Measurements from ENCODE around the gene LASP1. TPM values are rescaled to one million over a fixed set of nuclear protein-coding genes. Genes with fewer than 3 reads are reported as not detected.

Gene LASP1
- total and polyA plus RNA-seq, 2 donors (not counting 3 experiments of a cell fraction or from before 2014, with no cell fraction given): 214 to 242 TPM

DNA sequence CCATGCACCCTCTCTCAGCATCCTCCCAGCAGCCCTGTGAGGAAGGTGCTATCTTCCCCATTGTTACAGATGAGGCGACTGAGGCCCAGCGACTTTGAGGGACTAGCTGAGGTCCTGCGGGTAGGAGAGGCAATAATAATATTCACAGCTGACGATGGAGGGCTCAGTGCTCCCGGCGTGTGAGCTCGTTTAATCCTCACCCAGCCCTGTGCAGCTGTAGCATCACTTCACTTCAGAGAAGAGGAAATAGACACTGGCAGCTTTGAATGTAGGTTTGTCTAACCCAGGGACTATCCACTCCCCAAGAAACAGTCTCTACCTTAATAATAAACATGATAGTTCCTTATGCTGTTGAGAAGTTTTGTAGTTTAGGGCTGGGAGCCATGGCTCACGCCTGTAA lies 21.6 kb downstream of the LASP1 start:
- FAIRE-seq (no peak), DNase-seq (ENCODE audit: low read depth, low spot score) (no peak)
- no peak for TF ChIP-seq POLR2A (IDR thresholded peaks at IDR 0.05; ENCODE audit: low read depth, low read length)
- no peak for TF ChIP-seq FOS (IDR thresholded peaks at IDR 0.05; ENCODE audit: borderline replicate concordance, insufficient read depth, low read length)
- no peak for TF ChIP-seq POLR2AphosphoS5 (IDR thresholded peaks at IDR 0.05; ENCODE audit: insufficient read depth, low read depth, low read length)
- Histone ChIP-seq H3K9me1 (replicated peaks; ENCODE audit: control insufficient read depth, extremely low read depth, insufficient read depth, low read length) (no peaks in the 10 kb centered on the region), H3K79me2 (ENCODE audit: control insufficient read depth, insufficient read depth, low read length) (peaks cover 32% of the 10 kb centered on the region), H3K4me3 (replicated peaks in 1 of 3; ENCODE audit: insufficient read depth in 1 of 3, low read depth in 1 of 3, low read length in 3 of 3) (no peak overlapping the region), H3K4me1 (ENCODE audit: control insufficient read depth, extremely low read depth, insufficient read depth, low read length) (peaks cover 20% of the 10 kb centered on the region), H4K20me1 (replicated peaks; ENCODE audit: control insufficient read depth, extremely low read depth, insufficient read depth, low read length) (no peaks in the 10 kb centered on the region), H3K4me2 (ENCODE audit: insufficient read depth, low read length) (no peak overlapping the region), H3K9me3 (replicated peaks; ENCODE audit: control insufficient read depth, insufficient read depth, low read length) (no peaks in the 10 kb centered on the region), H3K27ac (ENCODE audit: insufficient read depth, low read depth, low read length) (no peak overlapping the region), H3K9ac (replicated peaks; ENCODE audit: extremely low read depth, insufficient read depth, low read length) (no peak overlapping the region), H2AFZ (ENCODE audit: low read depth, low read length) (no peak overlapping the region), H3K27me3 (ENCODE audit: control insufficient read depth in 2 of 2, insufficient read depth in 2 of 2, low read length in 2 of 2) (no peaks in the 10 kb centered on the region), H3K36me3 (ENCODE audit: control insufficient read depth in 2 of 2, extremely low read depth in 1 of 2, insufficient read depth in 2 of 2, low read length in 2 of 2) (peaks cover 9 to 48% of the 10 kb centered on the region in 2 experiments)
- POLR2A ChIA-PET: interaction anchor here (0.7 kb wide), 1 partner anchor 48 kb away, joined by 3 read pairs; no protein-coding TSS in a partner anchor
- dilution Hi-C loops (cut with MboI; ENCODE audit: extremely low pct_ligation_motif_present, low sequenced_read_pairs) (no loop called here), intact Hi-C loops (cut with micrococcal nuclease) (no loop called here)
- no TSS peak for BruUV-seq (replicated peaks)
- CTCF ChIA-PET: interaction anchor here (1.0 to 1.5 kb wide), 3 partner anchors 9 to 91 kb away, joined by 3 read pairs; no protein-coding TSS in a partner anchor

- Histone ChIP-seq H3K9me1 (replicated peaks; ENCODE audit: control insufficient read depth, extremely low read depth, insufficient read depth, low read length) (no peaks in the 10 kb centered on the region), H3K9me3 (replicated peaks; ENCODE audit: control insufficient read depth, insufficient read depth, low read length) (no peaks in the 10 kb centered on the region), H3K79me2 (ENCODE audit: control insufficient read depth, insufficient read depth, low read length) (peaks cover 27% of the 10 kb centered on the region), H3K4me2 (ENCODE audit: insufficient read depth, low read length) (no peak overlapping the region), H3K27ac (ENCODE audit: insufficient read depth, low read depth, low read length) (no peak overlapping the region), H3K36me3 (ENCODE audit: control insufficient read depth in 2 of 2, extremely low read depth in 1 of 2, insufficient read depth in 2 of 2, low read length in 2 of 2) (peaks cover 9 to 43% of the 10 kb centered on the region in 2 experiments), H3K27me3 (ENCODE audit: control insufficient read depth in 2 of 2, insufficient read depth in 2 of 2, low read length in 2 of 2) (no peaks in the 10 kb centered on the region), H4K20me1 (replicated peaks; ENCODE audit: control insufficient read depth, extremely low read depth, insufficient read depth, low read length) (no peaks in the 10 kb centered on the region), H3K4me3 (replicated peaks in 1 of 3; ENCODE audit: insufficient read depth in 1 of 3, low read depth in 1 of 3, low read length in 3 of 3) (no peak overlapping the region), H3K9ac (replicated peaks; ENCODE audit: extremely low read depth, insufficient read depth, low read length) (no peak overlapping the region), H2AFZ (ENCODE audit: low read depth, low read length) (no peak overlapping the region), H3K4me1 (ENCODE audit: control insufficient read depth, extremely low read depth, insufficient read depth, low read length) (peaks cover 26% of the 10 kb centered on the region)
- ChIA-PET CTCF (interaction anchor here (1.0 to 1.5 kb wide), 3 partner anchors 9 to 91 kb away, joined by 3 read pairs; no protein-coding TSS in a partner anchor), POLR2A (interaction anchor here (0.7 kb wide), 2 partner anchors 12 to 49 kb away, joined by 3 read pairs; no protein-coding TSS in a partner anchor)
- intact Hi-C loops (cut with micrococcal nuclease) (no loop called here), dilution Hi-C loops (cut with MboI; ENCODE audit: extremely low pct_ligation_motif_present, low sequenced_read_pairs) (no loop called here)
- no peak for TF ChIP-seq EZH2 (IDR thresholded peaks at IDR 0.05; ENCODE audit: borderline replicate concordance, low read depth, low read length, severe bottlenecking)
- TF ChIP-seq JUN (IDR thresholded peaks at IDR 0.05; ENCODE audit: borderline replicate concordance, insufficient read depth, insufficient read length, low read depth): no peak
- no peak for TF ChIP-seq MYC (IDR thresholded peaks at IDR 0.05; ENCODE audit: low read depth, low read length)
- TF ChIP-seq GATA2 (IDR thresholded peaks at IDR 0.05; ENCODE audit: insufficient read depth, insufficient read length, low read depth, low read length): no peak
- no peak for TF ChIP-seq POLR2AphosphoS5 (IDR thresholded peaks at IDR 0.05; ENCODE audit: insufficient read depth, low read depth, low read length)
- no peak for TF ChIP-seq MAX (IDR thresholded peaks at IDR 0.05; ENCODE audit: insufficient read depth, insufficient read length)
- TF ChIP-seq, protein P1, sequence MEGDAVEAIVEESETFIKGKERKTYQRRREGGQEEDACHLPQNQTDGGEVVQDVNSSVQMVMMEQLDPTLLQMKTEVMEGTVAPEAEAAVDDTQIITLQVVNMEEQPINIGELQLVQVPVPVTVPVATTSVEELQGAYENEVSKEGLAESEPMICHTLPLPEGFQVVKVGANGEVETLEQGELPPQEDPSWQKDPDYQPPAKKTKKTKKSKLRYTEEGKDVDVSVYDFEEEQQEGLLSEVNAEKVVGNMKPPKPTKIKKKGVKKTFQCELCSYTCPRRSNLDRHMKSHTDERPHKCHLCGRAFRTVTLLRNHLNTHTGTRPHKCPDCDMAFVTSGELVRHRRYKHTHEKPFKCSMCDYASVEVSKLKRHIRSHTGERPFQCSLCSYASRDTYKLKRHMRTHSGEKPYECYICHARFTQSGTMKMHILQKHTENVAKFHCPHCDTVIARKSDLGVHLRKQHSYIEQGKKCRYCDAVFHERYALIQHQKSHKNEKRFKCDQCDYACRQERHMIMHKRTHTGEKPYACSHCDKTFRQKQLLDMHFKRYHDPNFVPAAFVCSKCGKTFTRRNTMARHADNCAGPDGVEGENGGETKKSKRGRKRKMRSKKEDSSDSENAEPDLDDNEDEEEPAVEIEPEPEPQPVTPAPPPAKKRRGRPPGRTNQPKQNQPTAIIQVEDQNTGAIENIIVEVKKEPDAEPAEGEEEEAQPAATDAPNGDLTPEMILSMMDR (IDR thresholded peaks at IDR 0.05; ENCODE audit: extremely low read depth in 1 of 2, insufficient read depth in 1 of 2, low read depth in 1 of 2, low read length in 2 of 2): no peak
- TF ChIP-seq POLR2A (IDR thresholded peaks at IDR 0.05; ENCODE audit: low read depth, low read length): no peak
- TF ChIP-seq FOS (IDR thresholded peaks at IDR 0.05; ENCODE audit: borderline replicate concordance, insufficient read depth, low read length): no peak
- no peak for FAIRE-seq
- BruUV-seq (replicated peaks): no TSS peak
- DNase-seq (ENCODE audit: low read depth, low spot score): no peak
These were observed 22.2 kb downstream of the LASP1 start for GRCh38 chr17:38892083-38892482.
